NCI-H2227 (cell line): ENCODE results near the gene TNFRSF21.
"Not testable (repeated sequence)": the region's sequence is repeated elsewhere in the genome, so short reads cannot be mapped to it uniquely, and the experiment has no call there.

Source experiments
- DNase-seq: peaks from one replicate; lab custom pipeline; 2025; ENCODE audit not compliant: unreplicated experiment; lab: John Stamatoyannopoulos, UW

Gene TNFRSF21

DNA sequence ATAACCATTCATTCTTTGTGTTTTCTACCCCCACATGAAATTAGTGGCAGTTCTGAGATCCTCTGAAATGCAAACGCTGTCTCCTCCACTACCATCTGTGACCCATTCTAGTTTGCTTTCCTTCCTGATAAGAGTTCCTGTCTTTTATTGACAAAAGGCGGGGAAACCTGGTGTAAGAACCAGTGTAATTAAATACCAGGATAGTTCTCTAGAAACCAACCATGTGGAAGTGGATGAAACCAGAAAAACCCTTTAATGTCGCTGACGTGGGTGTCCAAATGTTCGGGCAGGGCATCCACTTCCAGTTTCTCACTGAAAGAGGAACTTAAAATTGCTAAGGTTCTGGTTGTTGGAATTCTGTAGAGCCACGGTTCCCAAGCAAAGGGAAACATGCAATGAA, 79.1 kb downstream of the TNFRSF21 start:
- no peak for DNase-seq

- DNase-seq, result no peak
Observed at GRCh38 chr6:47229255-47229654, 80.5 kb downstream of the TNFRSF21 start.

DNA sequence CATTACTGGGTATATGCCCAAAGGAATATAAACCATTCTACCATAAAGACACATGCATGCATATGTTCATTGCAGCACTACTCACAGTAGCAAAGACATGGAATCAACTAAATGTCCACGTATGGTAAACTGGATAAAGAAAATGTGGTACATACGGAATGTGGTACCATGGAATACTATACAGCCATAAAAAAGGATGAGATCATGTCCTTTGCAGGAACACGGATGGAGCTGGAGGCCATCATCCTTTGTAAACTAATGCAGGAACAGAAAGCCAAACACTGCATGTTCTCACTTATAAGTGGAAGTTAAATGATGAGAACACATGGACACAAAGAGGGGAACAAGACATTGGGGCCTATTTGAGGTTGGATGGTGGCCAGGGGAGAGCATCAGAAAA, 81.6 kb downstream of the TNFRSF21 start:
- DNase-seq, result not testable (repeated sequence)

GRCh38 chr6:47223251-47223650, 86.5 kb downstream of the TNFRSF21 start:
- DNase-seq, result not testable (repeated sequence)

DNA sequence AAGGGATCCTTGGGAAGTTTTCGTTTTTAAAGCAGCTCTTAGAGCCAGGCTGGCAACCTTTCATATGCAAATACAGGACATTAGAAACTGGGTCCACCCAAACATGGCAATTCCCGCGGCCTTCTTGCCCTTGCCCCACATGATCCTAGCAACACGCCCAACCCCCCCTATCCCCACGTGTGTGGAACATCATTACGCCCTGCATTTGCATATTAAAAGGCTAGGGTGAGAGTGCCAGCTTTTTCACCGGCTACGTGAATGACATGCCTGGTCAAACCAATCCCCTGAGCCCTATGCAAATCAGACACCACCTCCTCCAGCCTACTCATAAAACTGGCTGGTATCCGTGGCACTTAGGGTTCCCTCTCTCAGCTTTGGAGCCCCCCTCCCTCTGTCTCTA, 88.1 kb downstream of the TNFRSF21 start:
- DNase-seq, result no peak

DNA sequence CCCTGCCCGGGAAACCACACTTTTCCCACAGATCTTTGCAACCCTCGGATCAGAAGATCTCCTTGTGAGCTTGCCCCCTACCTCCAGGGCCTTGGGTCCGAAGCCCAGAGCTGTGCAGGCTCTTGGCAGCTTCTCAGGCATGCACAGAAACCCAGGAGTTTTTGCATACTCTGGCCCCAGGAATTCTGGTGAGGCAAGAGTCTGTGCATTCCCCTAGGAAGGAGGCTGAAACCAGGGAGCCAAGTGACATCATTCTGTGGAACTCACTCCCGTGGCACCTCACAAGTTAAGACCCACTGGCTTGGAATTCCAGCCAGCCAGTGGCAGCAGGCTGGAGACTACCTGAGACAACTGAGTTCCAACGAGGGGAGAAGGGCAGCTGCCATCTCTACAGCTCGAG, 100.1 kb downstream of the TNFRSF21 start:
- DNase-seq, result no peak

DNA sequence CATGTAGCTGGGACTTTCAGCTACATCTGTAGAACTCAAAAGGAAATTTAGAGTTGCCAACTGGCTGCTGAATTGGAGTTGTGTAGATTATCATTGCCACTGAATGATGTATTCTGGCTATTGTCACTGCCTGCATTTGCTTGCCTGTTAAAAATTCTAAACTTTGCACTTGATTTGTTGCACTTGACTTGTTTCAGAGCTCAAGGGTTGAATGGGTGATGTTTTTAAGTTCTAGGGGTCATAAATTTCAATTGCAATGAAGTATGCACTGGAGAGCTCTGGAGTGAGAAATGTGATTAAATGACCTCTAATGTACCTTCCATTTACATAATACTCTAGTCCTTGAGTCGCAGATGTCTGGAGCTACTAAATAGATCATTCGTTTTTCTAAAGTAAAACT, 102.4 kb downstream of the TNFRSF21 start:
- no peak for DNase-seq

GRCh38 chr6:47206626-47207025, 103.1 kb downstream of the TNFRSF21 start:
- no peak for DNase-seq

GRCh38 chr6:47203938-47204611, 105.6 kb downstream of the TNFRSF21 start:
- no peak for DNase-seq

DNA sequence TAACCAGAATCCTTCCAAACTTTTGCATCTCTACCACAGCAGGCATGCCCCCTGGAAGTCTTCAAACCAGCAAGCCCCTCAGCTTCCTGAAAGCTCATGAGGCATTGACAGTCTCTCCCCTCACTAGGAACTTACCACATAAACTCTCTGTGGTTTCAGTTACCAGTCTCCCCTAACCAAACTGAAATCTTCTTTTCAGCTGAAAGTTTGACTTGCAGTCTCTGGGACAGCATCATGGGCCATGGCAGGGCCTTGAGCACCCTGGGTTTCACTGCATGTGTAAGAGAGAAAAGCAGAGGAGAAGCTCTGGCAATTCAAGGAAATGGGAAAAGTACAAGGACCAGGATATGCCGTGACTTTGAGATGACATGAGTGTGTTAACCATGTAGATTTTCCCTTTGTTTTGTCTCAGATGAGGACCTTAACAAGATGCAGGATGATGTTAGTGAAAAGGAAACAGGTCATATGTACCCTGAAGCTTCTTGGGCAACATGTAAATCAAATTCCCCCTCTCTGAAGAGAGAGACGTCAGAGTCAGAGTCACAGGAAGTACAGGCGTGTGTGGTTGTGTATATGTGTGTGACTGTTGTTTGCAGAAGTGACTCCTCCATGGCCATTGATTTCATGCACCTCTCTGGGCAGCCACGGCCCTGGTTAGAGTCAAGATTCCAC, 106.3 kb downstream of the TNFRSF21 start:
- no peak for DNase-seq

DNA sequence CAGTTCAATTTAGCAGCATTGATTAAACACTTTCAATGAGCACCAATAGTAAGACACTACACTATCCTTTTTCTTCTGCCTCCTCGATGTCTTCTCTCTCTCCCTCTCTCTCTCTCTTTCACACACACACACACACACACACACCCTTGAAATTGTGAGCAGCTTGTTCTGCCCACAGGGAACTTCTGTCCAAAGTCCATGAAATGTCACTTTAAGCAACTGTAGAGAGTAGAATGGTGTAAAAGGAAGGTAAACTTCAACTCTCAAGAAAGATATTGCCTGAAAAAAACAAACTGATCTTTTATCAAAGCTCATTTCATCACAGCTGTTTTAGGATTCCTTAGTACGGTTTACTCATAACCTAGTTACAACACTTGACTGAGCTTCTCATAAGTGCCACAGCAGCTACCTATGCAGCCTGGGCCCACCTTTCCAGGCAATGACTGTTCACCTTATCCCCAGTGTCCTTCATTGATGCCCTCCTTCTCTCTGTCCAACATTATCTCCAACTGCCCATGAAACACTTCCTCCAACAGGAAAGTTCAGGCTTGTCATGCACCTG, 107.0 kb downstream of the TNFRSF21 start:
- DNase-seq, result no peak

- DNase-seq, result no peak
Observed at GRCh38 chr6:47200536-47201334, 109.0 kb downstream of the TNFRSF21 start.

DNA sequence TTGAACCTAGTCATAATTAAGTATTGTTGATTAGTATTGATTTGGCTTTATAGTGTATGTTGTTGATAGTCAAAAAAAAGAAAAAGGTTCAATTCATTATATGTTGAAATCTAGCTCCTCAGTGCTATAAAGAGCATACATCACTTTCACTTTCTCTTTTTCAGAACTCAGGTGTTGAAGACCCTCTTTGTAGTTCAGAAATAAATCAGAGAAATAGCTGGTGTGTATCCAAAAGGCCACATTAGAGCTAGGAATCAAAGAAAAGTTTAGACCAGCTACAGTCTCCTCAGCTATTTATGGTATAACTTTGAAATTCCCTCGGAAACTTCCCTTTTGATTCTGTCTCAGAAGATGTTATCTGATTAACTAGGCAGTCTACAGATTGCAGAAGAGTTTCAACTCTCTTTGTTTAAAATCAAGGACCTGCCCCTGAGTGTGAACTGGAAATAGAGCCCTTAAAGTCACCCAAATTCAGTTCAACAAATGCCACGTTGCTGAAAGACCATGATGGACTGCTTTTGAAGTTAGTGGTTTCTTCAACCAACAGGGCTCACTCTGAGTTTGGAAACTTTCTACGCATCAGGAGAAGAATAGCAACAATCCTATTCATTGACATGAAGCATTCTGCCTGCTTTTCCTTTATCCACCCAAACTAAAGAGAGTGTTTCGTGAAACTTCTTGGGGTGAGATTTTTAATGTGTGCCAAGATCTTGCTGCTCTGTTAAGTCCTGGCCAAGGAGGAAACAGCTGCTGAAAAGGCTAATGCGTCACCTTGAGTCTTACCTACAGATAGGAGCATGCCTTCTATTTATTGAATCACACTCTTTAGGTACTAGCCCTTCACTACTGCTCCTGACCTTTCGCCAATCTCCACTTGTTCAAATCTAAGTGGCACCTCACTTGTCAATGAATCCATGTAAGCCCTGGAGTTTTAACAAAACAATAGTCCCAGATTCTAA, 111.7 kb downstream of the TNFRSF21 start:
- no peak for DNase-seq

DNA sequence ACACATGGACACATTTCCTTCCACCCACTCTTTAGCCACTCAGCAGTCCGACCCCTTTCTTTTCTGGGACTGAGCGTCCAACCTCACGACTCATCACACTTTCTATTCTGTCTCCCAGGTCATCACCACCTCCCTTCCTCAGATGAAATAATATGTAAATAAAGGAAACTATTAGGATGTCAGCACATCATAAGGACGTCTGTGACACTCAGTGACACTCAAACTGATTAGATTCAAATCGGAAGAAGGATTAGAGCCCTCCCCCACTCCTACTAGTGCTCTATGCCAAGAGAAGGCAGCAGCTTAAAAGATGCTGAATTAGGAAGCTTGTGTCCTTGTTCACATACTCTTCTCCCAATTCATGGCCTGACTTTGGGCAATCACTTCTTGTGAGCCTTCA, 113.6 kb downstream of the TNFRSF21 start:
- no peak for DNase-seq

DNA sequence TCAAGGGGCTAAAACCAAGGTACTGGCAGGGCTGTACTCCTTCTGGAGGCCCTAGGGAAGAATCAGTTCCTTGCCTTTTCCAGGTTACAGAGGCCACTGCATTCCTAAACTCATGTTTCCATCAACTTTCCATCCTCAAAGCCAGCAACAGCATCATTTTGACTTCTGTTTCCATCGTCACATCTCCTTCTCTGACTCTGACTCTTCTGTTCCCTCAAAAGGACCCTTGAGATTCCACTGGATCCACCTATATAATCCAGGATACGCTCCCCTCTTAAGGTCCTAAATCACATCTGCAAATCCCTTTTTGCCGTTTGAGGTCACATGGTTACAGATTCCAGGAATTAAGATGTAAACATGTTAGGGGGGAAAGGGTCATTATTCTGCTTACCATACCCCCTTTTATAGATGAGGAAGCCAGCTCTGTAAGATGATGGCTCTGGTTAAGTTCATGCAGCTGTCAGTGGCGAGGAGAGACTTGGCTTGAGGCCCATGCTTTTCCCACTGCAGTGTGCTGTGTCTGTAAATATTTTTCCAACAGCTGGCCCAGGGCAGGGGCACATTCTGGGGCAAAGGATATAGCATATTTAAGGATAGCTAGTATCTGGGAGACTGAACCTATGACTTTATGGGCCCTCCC, 114.6 kb downstream of the TNFRSF21 start:
- no peak for DNase-seq

DNA sequence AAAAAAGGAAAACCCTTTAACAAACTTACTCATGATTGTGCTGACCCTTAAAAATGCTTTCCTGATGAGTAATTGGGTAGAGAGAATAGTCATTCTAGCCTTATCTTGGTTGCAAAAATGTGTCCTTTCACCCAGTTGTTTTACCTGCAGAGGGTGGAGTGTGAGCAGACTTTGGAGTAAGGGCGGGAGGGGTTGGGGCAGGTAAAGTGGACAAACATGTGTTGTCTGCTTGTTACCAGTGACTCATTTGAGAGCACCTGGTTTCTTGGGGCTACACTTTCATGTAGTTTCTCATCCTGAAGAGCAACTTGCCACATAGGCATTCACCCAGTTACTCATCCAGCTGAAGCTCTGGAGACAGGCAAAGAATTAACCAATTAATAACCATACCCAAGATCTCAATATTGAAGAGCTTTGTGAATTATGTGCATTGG, 121.1 kb downstream of the TNFRSF21 start:
- DNase-seq, result no peak

- no peak for DNase-seq
Observed at GRCh38 chr6:47187893-47188587, 121.7 kb downstream of the TNFRSF21 start.

DNA sequence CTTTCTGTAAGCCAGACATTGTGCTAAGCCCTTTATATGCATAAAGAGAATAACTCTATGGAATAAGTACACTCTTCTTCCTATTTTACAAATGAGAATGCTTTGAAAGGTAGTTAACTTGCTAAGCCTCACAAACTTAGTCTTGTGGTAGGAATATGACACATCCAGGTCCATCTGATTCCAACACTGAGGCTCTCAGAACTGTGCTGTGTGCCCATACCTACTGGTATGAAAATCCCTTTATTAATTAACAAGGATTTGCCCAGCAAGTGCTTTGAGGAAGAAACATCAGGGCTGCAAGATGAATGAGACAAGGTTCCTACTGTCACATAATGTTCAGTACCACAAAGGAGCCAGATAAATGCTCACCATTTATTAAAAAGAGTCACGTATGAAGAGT, 122.6 kb downstream of the TNFRSF21 start:
- DNase-seq, result no peak

DNA sequence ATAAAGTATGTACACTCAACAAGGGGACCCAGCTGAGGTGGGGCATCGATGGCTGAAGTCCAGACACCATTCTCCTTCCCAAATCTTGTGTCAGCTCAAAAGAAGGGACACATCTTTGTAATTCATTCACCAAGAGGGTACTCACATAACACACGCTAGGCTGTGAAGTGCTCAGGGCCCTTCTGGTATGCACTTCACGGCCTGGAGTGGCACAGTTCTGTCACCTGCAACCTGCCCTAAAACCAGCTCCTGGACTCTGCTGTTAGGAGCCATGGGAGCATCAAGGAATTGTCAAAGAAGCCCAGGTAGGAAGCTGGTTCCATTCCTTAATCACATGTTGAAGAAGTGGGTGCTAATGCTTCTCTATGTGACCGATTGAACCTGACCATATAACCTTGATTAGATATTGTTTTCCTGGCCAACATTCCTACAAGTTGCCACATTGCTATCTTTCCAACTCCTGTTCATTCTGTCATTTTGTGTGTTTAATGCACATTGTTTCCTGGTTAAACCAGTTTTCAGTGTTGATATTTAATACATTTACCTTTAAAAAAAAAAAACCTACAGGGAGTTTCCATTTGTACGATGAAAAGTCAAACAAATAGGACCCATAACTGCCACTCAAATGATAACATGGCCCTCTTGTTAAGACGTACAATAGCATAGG, 127.3 kb downstream of the TNFRSF21 start:
- no peak for DNase-seq
